ENCODE data around the gene CUTA.

GRCh38 chr6:33453393-33454008, 35.6 kb upstream of the CUTA start:
- TF ChIP-seq CTCF (conservative IDR thresholded peaks at IDR 0.05; ENCODE audit: low read depth in 2 of 2) = no peak
- TF ChIP-seq POLR2AphosphoS5 (IDR thresholded peaks at IDR 0.05; ENCODE audit: low read depth) = no peak
- TF ChIP-seq EZH2phosphoT487 (IDR thresholded peaks at IDR 0.05; ENCODE audit: unreplicated experiment) = no peak
- TF ChIP-seq, protein P1, sequence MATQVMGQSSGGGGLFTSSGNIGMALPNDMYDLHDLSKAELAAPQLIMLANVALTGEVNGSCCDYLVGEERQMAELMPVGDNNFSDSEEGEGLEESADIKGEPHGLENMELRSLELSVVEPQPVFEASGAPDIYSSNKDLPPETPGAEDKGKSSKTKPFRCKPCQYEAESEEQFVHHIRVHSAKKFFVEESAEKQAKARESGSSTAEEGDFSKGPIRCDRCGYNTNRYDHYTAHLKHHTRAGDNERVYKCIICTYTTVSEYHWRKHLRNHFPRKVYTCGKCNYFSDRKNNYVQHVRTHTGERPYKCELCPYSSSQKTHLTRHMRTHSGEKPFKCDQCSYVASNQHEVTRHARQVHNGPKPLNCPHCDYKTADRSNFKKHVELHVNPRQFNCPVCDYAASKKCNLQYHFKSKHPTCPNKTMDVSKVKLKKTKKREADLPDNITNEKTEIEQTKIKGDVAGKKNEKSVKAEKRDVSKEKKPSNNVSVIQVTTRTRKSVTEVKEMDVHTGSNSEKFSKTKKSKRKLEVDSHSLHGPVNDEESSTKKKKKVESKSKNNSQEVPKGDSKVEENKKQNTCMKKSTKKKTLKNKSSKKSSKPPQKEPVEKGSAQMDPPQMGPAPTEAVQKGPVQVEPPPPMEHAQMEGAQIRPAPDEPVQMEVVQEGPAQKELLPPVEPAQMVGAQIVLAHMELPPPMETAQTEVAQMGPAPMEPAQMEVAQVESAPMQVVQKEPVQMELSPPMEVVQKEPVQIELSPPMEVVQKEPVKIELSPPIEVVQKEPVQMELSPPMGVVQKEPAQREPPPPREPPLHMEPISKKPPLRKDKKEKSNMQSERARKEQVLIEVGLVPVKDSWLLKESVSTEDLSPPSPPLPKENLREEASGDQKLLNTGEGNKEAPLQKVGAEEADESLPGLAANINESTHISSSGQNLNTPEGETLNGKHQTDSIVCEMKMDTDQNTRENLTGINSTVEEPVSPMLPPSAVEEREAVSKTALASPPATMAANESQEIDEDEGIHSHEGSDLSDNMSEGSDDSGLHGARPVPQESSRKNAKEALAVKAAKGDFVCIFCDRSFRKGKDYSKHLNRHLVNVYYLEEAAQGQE (IDR thresholded peaks at IDR 0.05; ENCODE audit: unreplicated experiment) = no peak
- TF ChIP-seq EZH2 (IDR thresholded peaks at IDR 0.05; ENCODE audit: low read depth, unreplicated experiment) = no peak
- TF ChIP-seq CREB1 (CRISPR knock-in tag; IDR thresholded peaks at IDR 0.05; ENCODE audit: low read depth) = no peak
- no peak for TF ChIP-seq JUNB (IDR thresholded peaks at IDR 0.05; ENCODE audit: unreplicated experiment)
- TF ChIP-seq STAT1 (IDR thresholded peaks at IDR 0.05; ENCODE audit: unreplicated experiment) = no peak
- no peak for TF ChIP-seq ZNF114 (CRISPR knock-in tag; IDR thresholded peaks at IDR 0.05)
- TF ChIP-seq, protein P2, sequence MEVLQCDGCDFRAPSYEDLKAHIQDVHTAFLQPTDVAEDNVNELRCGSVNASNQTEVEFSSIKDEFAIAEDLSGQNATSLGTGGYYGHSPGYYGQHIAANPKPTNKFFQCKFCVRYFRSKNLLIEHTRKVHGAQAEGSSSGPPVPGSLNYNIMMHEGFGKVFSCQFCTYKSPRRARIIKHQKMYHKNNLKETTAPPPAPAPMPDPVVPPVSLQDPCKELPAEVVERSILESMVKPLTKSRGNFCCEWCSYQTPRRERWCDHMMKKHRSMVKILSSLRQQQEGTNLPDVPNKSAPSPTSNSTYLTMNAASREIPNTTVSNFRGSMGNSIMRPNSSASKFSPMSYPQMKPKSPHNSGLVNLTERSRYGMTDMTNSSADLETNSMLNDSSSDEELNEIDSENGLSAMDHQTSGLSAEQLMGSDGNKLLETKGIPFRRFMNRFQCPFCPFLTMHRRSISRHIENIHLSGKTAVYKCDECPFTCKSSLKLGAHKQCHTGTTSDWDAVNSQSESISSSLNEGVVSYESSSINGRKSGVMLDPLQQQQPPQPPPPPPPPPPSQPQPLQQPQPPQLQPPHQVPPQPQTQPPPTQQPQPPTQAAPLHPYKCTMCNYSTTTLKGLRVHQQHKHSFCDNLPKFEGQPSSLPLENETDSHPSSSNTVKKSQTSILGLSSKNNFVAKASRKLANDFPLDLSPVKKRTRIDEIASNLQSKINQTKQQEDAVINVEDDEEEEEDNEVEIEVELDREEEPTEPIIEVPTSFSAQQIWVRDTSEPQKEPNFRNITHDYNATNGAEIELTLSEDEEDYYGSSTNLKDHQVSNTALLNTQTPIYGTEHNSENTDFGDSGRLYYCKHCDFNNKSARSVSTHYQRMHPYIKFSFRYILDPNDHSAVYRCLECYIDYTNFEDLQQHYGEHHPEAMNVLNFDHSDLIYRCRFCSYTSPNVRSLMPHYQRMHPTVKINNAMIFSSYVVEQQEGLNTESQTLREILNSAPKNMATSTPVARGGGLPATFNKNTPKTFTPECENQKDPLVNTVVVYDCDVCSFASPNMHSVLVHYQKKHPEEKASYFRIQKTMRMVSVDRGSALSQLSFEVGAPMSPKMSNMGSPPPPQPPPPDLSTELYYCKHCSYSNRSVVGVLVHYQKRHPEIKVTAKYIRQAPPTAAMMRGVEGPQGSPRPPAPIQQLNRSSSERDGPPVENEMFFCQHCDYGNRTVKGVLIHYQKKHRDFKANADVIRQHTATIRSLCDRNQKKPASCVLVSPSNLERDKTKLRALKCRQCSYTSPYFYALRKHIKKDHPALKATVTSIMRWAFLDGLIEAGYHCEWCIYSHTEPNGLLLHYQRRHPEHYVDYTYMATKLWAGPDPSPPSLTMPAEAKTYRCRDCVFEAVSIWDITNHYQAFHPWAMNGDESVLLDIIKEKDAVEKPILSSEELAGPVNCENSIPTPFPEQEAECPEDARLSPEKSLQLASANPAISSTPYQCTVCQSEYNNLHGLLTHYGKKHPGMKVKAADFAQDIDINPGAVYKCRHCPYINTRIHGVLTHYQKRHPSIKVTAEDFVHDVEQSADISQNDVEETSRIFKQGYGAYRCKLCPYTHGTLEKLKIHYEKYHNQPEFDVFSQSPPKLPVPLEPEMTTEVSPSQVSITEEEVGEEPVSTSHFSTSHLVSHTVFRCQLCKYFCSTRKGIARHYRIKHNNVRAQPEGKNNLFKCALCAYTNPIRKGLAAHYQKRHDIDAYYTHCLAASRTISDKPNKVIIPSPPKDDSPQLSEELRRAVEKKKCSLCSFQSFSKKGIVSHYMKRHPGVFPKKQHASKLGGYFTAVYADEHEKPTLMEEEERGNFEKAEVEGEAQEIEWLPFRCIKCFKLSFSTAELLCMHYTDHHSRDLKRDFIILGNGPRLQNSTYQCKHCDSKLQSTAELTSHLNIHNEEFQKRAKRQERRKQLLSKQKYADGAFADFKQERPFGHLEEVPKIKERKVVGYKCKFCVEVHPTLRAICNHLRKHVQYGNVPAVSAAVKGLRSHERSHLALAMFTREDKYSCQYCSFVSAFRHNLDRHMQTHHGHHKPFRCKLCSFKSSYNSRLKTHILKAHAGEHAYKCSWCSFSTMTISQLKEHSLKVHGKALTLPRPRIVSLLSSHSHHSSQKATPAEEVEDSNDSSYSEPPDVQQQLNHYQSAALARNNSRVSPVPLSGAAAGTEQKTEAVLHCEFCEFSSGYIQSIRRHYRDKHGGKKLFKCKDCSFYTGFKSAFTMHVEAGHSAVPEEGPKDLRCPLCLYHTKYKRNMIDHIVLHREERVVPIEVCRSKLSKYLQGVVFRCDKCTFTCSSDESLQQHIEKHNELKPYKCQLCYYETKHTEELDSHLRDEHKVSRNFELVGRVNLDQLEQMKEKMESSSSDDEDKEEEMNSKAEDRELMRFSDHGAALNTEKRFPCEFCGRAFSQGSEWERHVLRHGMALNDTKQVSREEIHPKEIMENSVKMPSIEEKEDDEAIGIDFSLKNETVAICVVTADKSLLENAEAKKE (CRISPR knock-in tag; IDR thresholded peaks at IDR 0.05) = no peak
- no peak for TF ChIP-seq ZNF331 (CRISPR knock-in tag; IDR thresholded peaks at IDR 0.05; ENCODE audit: low read depth)
- TF ChIP-seq ETS1 (IDR thresholded peaks at IDR 0.05) = no peak
- no peak for TF ChIP-seq NANOG (IDR thresholded peaks at IDR 0.05; ENCODE audit: borderline replicate concordance)

Measured in GM23338 (cell line).